BJ (cell line): ENCODE results near the gene ZDHHC11. TPM values are rescaled to one million over a fixed set of nuclear protein-coding genes. Genes with fewer than 3 reads are reported as not detected.
"Not testable (repeated sequence)": the region's sequence is repeated elsewhere in the genome, so short reads cannot be mapped to it uniquely, and the experiment has no call there.

Source experiments
- CTCF ChIA-PET: fragments of 350-600 bp; formaldehyde crosslinking; extraction: SDS; loops from one replicate; lab custom pipeline; 2021; ENCODE audit warnings: antibody characterized with exemption, inconsistent platforms; lab: Yijun Ruan, JAX
- POLR2A ChIA-PET: fragments of 300-600 bp; sonication (Branson Sonifier 250); formaldehyde crosslinking; extraction: SDS; loops from one replicate; lab custom pipeline; 2021; ENCODE audit warnings: antibody characterized with exemption; lab: Charles Lee
- DNase-seq: peaks from one replicate; pipeline ENCODE4 v3.0.0-alpha.2; 2011; ENCODE audit warnings: low read depth
- H3K27me3 ChIP-seq: 2 replicates; pipeline ENCODE4 v1.6.0; 2011; ENCODE audit warnings: low read length; ENCODE audit not compliant: control insufficient read depth, insufficient read depth
- H3K36me3 ChIP-seq: 2 replicates; pipeline ENCODE4 v1.5.1; 2011; ENCODE audit warnings: low read length; ENCODE audit not compliant: control insufficient read depth, insufficient read depth
- H3K4me3 ChIP-seq: 2 replicates; pipeline ENCODE4 v1.5.1; 2011; ENCODE audit warnings: low read depth, mild to moderate bottlenecking, control low read depth, low read length
- polyA plus RNA-seq: library from polyadenylated mRNA; depleted of rRNA; stranded (reverse); fragments of >200 nt; gene quantifications from 2 replicates; pipeline ENCODE4 v1.2.3, GENCODE V29; 2011
- TF ChIP-seq, protein P1 (sequence below): IDR thresholded peaks from 2 replicates; pipeline ENCODE4 v1.5.1; 2011; ENCODE audit warnings: low read depth, mild to moderate bottlenecking, control low read depth, inconsistent platforms, low read length, moderate library complexity; ENCODE audit not compliant: insufficient read depth

Gene ZDHHC11
- polyA plus RNA-seq, 1 experiment, result 0.15 TPM

DNA sequence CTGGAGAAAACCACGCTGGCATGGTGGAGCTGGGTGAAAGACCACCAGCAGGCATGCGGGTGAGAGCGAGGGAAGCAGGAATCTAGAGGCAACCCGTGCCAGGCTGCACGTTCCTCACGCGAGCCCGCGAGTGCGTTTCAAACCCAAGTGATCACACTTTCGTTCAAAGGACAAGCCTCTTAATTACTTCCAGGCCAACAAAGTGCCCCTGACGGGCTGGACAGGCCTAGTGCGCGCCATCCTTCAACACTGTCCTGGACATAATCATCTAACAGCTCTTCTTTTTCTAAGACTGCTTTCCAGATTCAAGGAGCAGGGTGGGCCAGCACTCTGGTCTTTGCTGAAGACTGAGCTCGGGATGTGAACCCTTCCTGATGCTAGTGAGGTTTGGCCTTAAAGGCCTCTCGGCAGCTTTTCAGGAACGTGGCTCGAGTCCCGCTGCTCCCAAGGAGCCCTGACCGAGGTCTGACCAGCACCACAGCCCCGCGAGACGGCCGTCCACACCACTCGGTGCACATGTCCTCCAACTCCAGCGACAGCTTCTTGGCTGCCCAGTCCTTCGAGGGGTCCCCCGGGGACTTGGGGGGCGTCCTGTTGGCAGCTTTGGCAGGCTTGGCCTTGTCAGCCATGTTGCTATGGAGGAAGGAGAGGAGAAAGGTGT lies 81.2 kb downstream of the ZDHHC11 start:
- POLR2A ChIA-PET, H3K36me3 ChIP-seq, DNase-seq, H3K27me3 ChIP-seq, H3K4me3 ChIP-seq, CTCF ChIA-PET: not testable (repeated sequence)

DNA sequence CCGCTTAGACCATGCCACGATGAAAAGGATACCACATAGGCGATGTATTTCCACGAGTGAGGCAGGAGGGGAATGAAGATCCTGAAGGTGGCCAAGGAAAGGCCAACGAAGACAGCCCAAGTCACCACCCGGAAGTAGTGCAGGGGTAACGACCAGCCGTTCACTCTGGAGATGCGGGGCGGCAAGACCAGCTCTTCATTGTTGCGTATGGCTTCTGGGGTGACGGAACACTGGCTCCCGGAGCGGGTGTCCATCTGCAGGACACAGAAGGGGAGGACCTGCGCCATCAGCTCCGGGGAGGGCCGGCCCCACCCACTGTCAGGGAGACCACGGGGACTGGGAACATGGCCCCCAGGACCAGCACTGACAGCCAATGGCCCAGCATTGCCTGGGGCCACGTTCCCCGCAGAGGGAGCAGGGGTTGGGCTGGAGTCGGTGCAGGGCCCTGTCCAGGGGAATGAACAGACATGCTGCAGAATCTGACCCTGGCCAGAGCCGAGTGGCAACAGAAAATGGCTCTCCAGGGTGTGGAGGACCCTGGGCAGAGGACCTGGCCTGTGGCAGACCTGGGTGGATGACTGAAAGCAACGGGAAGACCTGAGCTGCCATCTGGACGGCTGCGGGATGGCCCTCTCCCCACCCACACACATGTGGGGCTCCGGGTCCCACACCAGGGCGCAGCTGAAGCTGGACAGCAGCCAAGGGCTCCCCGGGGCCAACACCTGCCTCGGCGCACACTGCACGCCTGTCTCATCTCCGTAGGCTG lies 83.9 kb downstream of the ZDHHC11 start:
- Histone ChIP-seq H3K27me3 (no peaks in the 10 kb centered on the region; the same call in none of the 2 replicates), H3K4me3 (no peak overlapping the region), H3K36me3 (no peaks in the 10 kb centered on the region)
- ChIA-PET CTCF (no interaction called here), POLR2A (no interaction called here)
- no peak for DNase-seq
- TF ChIP-seq, protein P1, sequence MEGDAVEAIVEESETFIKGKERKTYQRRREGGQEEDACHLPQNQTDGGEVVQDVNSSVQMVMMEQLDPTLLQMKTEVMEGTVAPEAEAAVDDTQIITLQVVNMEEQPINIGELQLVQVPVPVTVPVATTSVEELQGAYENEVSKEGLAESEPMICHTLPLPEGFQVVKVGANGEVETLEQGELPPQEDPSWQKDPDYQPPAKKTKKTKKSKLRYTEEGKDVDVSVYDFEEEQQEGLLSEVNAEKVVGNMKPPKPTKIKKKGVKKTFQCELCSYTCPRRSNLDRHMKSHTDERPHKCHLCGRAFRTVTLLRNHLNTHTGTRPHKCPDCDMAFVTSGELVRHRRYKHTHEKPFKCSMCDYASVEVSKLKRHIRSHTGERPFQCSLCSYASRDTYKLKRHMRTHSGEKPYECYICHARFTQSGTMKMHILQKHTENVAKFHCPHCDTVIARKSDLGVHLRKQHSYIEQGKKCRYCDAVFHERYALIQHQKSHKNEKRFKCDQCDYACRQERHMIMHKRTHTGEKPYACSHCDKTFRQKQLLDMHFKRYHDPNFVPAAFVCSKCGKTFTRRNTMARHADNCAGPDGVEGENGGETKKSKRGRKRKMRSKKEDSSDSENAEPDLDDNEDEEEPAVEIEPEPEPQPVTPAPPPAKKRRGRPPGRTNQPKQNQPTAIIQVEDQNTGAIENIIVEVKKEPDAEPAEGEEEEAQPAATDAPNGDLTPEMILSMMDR, result no peak

DNA sequence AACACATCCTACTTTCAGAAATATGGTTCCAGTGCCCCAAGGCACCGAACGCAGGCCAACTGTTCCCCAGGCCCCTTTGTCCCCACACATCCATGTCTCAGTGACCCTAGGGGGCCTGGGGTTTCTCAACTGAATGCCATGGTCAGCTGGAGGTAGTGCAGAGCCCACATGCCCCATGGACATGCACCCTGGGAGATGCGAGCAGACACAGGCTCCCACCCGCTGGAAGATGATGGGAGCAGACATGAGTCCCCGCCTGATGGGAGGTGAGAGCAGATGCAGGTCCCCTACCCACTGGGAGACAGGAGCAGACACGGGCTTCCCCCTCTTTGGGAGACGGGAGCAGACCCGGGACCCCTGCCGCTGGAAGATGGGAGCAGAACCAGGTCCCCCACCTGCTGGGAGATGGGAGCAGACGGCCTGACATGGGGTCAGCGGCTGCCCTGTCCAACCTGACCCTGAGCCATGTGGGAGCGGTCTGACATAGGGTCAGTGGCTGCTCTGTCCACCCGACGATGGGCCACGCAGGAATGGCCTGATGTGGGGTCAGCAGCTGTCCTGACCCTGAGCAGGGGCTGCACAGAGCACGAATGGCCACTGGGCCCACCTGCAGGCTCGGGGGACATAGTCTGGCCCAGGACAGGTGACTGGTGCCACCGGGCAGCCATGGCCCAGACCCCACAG lies 84.7 kb downstream of the ZDHHC11 start:
- ChIA-PET POLR2A (no interaction called here), CTCF (no interaction called here)
- no peak overlapping the region for H3K4me3 ChIP-seq
- DNase-seq, result no peak
- no peaks in the 10 kb centered on the region; the same call in none of the 2 replicates for H3K27me3 ChIP-seq
- TF ChIP-seq, protein P1, result no peak
- H3K36me3 ChIP-seq, result no peaks in the 10 kb centered on the region

DNA sequence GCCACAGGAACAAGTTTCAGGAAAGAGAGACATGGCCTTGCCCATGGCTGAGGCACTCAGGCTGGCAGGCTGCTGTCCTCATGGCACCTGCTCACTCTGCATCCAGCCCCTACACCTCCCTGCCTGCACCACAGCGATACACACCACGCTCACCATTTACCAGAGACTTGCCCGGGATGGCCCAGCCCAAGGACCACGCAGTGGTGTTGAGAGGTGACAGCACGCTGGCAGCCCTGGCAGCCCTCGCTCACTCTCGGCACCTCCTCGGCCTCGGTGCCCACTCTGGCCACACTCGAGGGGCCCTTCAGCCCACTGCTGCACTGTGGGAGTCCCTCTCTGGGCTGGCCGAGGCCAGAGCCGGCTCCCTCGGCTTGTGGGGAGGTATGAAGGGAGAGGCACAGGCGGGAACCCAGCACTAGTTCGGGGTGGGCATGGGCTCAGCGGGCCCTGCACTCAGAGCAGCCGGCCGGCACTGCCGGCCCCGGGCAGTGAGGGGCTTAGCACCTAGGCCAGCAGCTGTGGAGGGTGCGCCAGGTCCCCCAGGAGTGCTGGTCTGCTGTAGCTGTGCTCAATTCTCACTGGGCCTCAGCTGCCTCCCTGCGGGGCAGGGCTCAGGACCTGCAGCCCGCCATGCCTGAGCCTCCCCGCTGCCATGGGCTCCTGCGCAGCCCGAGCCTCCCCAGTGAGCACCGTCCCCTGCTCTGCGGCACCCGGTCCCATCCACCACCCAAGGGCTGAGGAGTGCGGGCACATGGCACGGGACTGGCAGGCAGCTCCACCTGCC lies 86.6 kb downstream of the ZDHHC11 start:
- ChIA-PET CTCF (no interaction called here), POLR2A (no interaction called here)
- no peaks in the 10 kb centered on the region for H3K36me3 ChIP-seq
- peaks cover under 1% of the 10 kb centered on the region for H3K27me3 ChIP-seq
- DNase-seq, result no peak
- TF ChIP-seq, protein P1, result no peak
- no peak overlapping the region for H3K4me3 ChIP-seq

DNA sequence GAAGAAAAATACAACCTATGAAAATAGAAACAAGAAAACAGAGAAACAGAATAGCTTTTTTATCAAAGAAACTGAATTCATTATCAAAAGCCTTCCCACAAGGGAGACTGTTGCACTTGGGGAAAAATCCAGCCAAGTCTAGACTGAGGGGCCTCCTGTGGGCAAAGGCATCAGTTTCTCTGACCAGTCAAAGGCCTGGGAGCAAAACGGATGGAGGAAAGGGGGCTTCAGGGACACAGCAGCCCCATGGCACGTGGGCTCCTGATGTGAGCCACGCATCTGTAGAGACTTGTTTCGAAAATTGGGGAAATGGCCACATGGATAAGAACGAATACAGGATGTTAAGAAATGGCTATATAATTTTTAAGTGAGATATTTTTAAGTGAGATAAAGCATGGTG lies 87.4 kb downstream of the ZDHHC11 start:
- ChIA-PET CTCF (no interaction called here), POLR2A (no interaction called here)
- no peak for DNase-seq

DNA sequence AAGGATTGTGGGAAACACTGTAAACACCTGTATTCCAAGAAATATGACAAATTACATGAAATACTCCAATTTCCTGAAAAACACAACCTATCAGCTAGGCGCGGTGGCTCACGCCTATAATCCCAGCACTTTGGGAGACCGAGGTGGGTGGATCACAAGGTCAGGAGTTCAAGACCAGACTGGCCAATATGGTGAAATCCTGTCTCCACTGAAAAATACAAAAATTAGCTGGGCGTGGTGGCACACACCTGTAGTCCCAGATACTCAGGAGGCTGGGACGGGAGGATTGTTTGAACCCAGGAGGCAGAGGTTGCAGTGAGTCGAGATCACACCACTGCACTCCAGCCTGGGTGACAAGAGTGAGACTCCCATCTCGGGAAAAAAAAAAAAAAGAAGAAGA lies 87.8 kb downstream of the ZDHHC11 start:
- H3K27me3 ChIP-seq, CTCF ChIA-PET, DNase-seq, H3K36me3 ChIP-seq, H3K4me3 ChIP-seq, POLR2A ChIA-PET: not testable (repeated sequence)

More for the DNA sequence above, 87.4 kb downstream of the ZDHHC11 start:
- Histone ChIP-seq H3K4me3 (no peak overlapping the region), H3K27me3 (peaks cover 2% of the 10 kb centered on the region), H3K36me3 (no peaks in the 10 kb centered on the region)
- TF ChIP-seq, protein P1, result no peak
